HepG2 (cell line): ENCODE data around the gene MAS1L. TPM values are rescaled to one million over a fixed set of nuclear protein-coding genes. Genes with fewer than 3 reads are reported as not detected.

Experiments
- ATAC-seq: fragments of 200-7000 bp; cut with Tn5 transposase; 3 replicates; pipeline ENCODE4 v1.9.1; 2020; ENCODE audit warnings: mild to moderate bottlenecking, moderate library complexity
- BruUV-seq: library from RNA; stranded (reverse); fragments of 400-500 nt; replicated peaks from 2 replicates; lab custom pipeline; 2021; lab: Mats Ljungman, UMichigan
- CTCF ChIA-PET: fragments of 300-600 bp; formaldehyde crosslinking; extraction: SDS; loops from one replicate; lab custom pipeline; 2021; ENCODE audit warnings: low total read pairs, inconsistent platforms, low intra/inter-chr PET ratio; lab: Yijun Ruan, JAX
- POLR2A ChIA-PET: fragments of 350-600 bp; sonication (Branson Sonifier 250); formaldehyde crosslinking; loops from one replicate; lab custom pipeline; 2020; ENCODE audit warnings: antibody characterized with exemption, inconsistent platforms; lab: Yijun Ruan, JAX
- DNase-seq: peaks from one replicate; pipeline ENCODE4 v3.0.0-alpha.2; 2015; ENCODE audit warnings: low spot score
- FAIRE-seq: peaks from 3 replicates; lab custom pipeline; 2011; peaks lifted over from hg19 to GRCh38; lab: Jason Lieb, UNC
- H2AFZ ChIP-seq: one replicate; pipeline ENCODE4 v1.6.1; 2011; ENCODE audit warnings: low read length, inconsistent platforms
- H3K27ac ChIP-seq: fragments of 300-600 bp; 3 replicates; pipeline ENCODE4 v1.8.0; 2011; ENCODE audit warnings: mixed run types, mild to moderate bottlenecking, mixed read lengths, low read length, inconsistent platforms; ENCODE audit not compliant: insufficient read depth; ENCODE audit errors: extremely low read length
- H3K27me3 ChIP-seq, 2 experiments: fragments of 200-600 bp in 1 of 2; 2 replicates in 1 of 2; 3 replicates in 1 of 2; pipeline versions ENCODE4 v1.6.0 to v1.8.0; 2011; ENCODE audit warnings: low read length in 2 of 2, mild to moderate bottlenecking in 2 of 2, moderate library complexity in 2 of 2, inconsistent platforms in 1 of 2; ENCODE audit not compliant: insufficient read depth in 2 of 2, control insufficient read depth in 1 of 2
- H3K36me3 ChIP-seq, 2 experiments: fragments of 200-600 bp in 1 of 2; replicated peaks in 1 of 2; 2 replicates in 1 of 2; 3 replicates in 1 of 2; pipeline versions ENCODE4 v1.5.1 to v1.8.0; 2011; ENCODE audit warnings: low read length in 2 of 2, inconsistent platforms in 1 of 2; ENCODE audit not compliant: insufficient read depth in 2 of 2, control insufficient read depth in 1 of 2
- H3K4me1 ChIP-seq: 2 replicates; pipeline ENCODE4 v1.5.1; 2012; ENCODE audit warnings: low read length, inconsistent platforms; ENCODE audit not compliant: insufficient read depth
- H3K4me2 ChIP-seq: 2 replicates; pipeline ENCODE4 v1.6.0; 2011; ENCODE audit warnings: low read depth, low read length, inconsistent platforms
- H3K4me3 ChIP-seq, 3 experiments: fragments of 200-600 bp in 1 of 3; sonication (generic), shearing (Covaris generic) in 1 of 3; replicated peaks in 1 of 3; 2 replicates each; pipeline ENCODE4 v1.5.1; 2011 to 2016; ENCODE audit warnings: low read length in 3 of 3, inconsistent platforms in 2 of 3, low read depth in 2 of 3, mild to moderate bottlenecking in 2 of 3, control low read depth in 1 of 3, mixed read lengths in 1 of 3; ENCODE audit not compliant: insufficient read depth in 1 of 3
- H3K79me2 ChIP-seq: one replicate; pipeline ENCODE4 v1.6.1; 2011; ENCODE audit warnings: low read length, inconsistent platforms; ENCODE audit not compliant: insufficient read depth
- H3K9ac ChIP-seq: 2 replicates; pipeline ENCODE4 v1.6.0; 2011; ENCODE audit warnings: mild to moderate bottlenecking, low read depth, low read length, inconsistent platforms; ENCODE audit not compliant: insufficient read depth
- H3K9me3 ChIP-seq: 2 replicates; pipeline ENCODE4 v1.5.1; 2012; ENCODE audit warnings: mild to moderate bottlenecking, low read length
- H4K20me1 ChIP-seq: 2 replicates; pipeline ENCODE4 v1.6.0; 2011; ENCODE audit warnings: inconsistent platforms, mild to moderate bottlenecking, low read length, moderate library complexity; ENCODE audit not compliant: insufficient read depth
- LCORL ChIP-seq, 2 experiments: fragments of 450-650 bp in 1 of 2; sonication (generic) in 1 of 2; formaldehyde crosslinking in 1 of 2; IDR thresholded peaks; 2 replicates each; pipeline versions ENCODE4 v1.5.0 to v1.6.1; 2017 to 2020; ENCODE audit warnings: antibody characterized with exemption in 1 of 2, missing genetic modification reagents in 1 of 2
- NR2C2 ChIP-seq: sonication (generic); formaldehyde crosslinking; IDR thresholded peaks from 2 replicates; pipeline ENCODE4 v1.4.0; 2020; ENCODE audit warnings: missing genetic modification reagents, mild to moderate bottlenecking, moderate library complexity, borderline replicate concordance
- REPIN1 ChIP-seq: sonication (generic); formaldehyde crosslinking; IDR thresholded peaks from 2 replicates; pipeline ENCODE4 v1.8.0; 2022; ENCODE audit warnings: missing genetic modification reagents, low read depth, mild to moderate bottlenecking, borderline replicate concordance
- RXRA ChIP-seq: sonication (generic); formaldehyde crosslinking; IDR thresholded peaks from 2 replicates; pipeline ENCODE4 v1.5.1; 2020; ENCODE audit warnings: missing genetic modification reagents
- ZBTB3 ChIP-seq: sonication (generic); formaldehyde crosslinking; IDR thresholded peaks from 2 replicates; pipeline ENCODE4 v1.4.0; 2020; ENCODE audit warnings: low read depth, mild to moderate bottlenecking, moderate library complexity, missing genetic modification reagents, borderline replicate concordance
- ZNF17 ChIP-seq: sonication (generic); formaldehyde crosslinking; IDR thresholded peaks from 2 replicates; pipeline ENCODE4 v1.5.0; 2020; ENCODE audit warnings: mild to moderate bottlenecking, missing genetic modification reagents
- ZNF253 ChIP-seq: sonication (generic); formaldehyde crosslinking; IDR thresholded peaks from 2 replicates; pipeline ENCODE4 v1.8.0; 2022; ENCODE audit warnings: mild to moderate bottlenecking, missing genetic modification reagents, borderline replicate concordance
- ZNF720 ChIP-seq: sonication (generic); formaldehyde crosslinking; IDR thresholded peaks from 2 replicates; pipeline ENCODE4 v1.4.0; 2020; ENCODE audit warnings: missing genetic modification reagents
- WGBS: methylation state at CpG from one replicate; pipeline ENCODE4 v1.1.6; 2017; ENCODE audit warnings: low lambda C conversion rate; 5-methylcytosine and 5-hydroxymethylcytosine counted together
- in situ Hi-C: cut with HindIII; loops from 2 replicates; pipeline ENCODE4 v1.10.0; 2017; ENCODE audit warnings: low pct_unique_long_range_greater_than_20kb; ENCODE audit not compliant: extremely low pct_ligation_motif_present
- intact Hi-C: fragments of 100-400 bp; cut with micrococcal nuclease; formaldehyde crosslinking; loops from one replicate; pipeline ENCODE4 v1.10.0; 2022; ENCODE audit not compliant: unreplicated experiment
- polyA plus RNA-seq, 8 experiments: library from polyadenylated mRNA; depleted of rRNA in 3 of 8; stranded (reverse) in 7 of 8; unstranded in 1 of 8; fragments of >200 nt; fragmentation: Illumina TruSeq in 4 of 8; extraction: Trizol in 4 of 8; gene quantifications; 2 replicates each; pipeline versions ENCODE4 v1.2.1 to v1.2.3, GENCODE V29; 2011 to 2016; ENCODE audit warnings: low read depth in 4 of 8, missing spikeins in 1 of 8, mixed read lengths in 1 of 8; ENCODE audit not compliant: insufficient read depth in 1 of 8
- total RNA-seq, 5 experiments: library from RNA; depleted of rRNA; stranded (reverse); fragments of >200 nt; fragmentation: Illumina TruSeq; extraction: Trizol; gene quantifications; 2 replicates each; pipeline ENCODE4 v1.2.3, GENCODE V29; 2016; ENCODE audit warnings: low read depth in 1 of 5
- TF ChIP-seq, protein P1 (sequence below), 2 experiments: sonication (generic) in 1 of 2; formaldehyde crosslinking in 1 of 2; IDR thresholded peaks; 2 replicates each; pipeline versions ENCODE4 v1.6.1 to v1.9.0; 2014 to 2022; ENCODE audit warnings: antibody characterized with exemption in 1 of 2, borderline replicate concordance in 1 of 2, inconsistent platforms in 1 of 2, low read depth in 1 of 2, missing genetic modification reagents in 1 of 2
- TF ChIP-seq, protein P2 (sequence below): sonication (generic); formaldehyde crosslinking; IDR thresholded peaks from 2 replicates; pipeline ENCODE4 v1.5.0; 2020; ENCODE audit warnings: mild to moderate bottlenecking, missing genetic modification reagents, borderline replicate concordance

The MAS1L gene
- total and polyA plus RNA-seq, 2 of the 13 experiments (the other 11 are each of a cell fraction or from before 2014, with no cell fraction given), result not detected

DNA sequence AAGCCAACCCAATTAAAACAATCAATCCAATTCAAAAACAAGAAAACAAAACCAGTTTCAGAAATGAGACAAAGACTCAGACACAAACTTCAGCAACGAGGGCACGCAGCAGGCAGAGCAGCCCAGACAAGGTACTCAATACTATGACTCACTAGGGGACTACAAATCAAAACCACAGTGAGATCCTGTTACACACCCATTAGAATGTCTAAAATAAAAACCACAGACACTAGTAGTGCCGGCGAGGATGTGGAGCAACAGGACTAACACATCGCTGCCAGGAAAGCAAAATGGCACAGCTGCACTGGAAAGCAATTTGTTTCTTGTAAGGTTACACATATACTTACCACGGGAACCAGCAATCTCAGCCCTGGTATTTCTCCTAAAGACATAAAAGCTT lies 28.4 kb upstream of the MAS1L start:
- ChIA-PET POLR2A (no interaction called here), CTCF (no interaction called here)
- Histone ChIP-seq H3K27me3 (no peaks in the 10 kb centered on the region), H3K79me2 (no peaks in the 10 kb centered on the region), H3K4me3 (no peak overlapping the region), H3K9ac (no peak overlapping the region), H3K4me2 (no peak overlapping the region), H3K9me3 (no peaks in the 10 kb centered on the region), H3K4me1 (no peaks in the 10 kb centered on the region), H4K20me1 (no peaks in the 10 kb centered on the region), H3K27ac (no peak overlapping the region), H3K36me3 (no peaks in the 10 kb centered on the region), H2AFZ (no peak overlapping the region)
- BruUV-seq, result no TSS peak
- FAIRE-seq (no peak), ATAC-seq (no peak), DNase-seq (no peak)
- in situ Hi-C loops (no loop called here), intact Hi-C loops (no loop called here)
- 44% methylated on average over 6 of the region's 6 CpGs for WGBS
- TF ChIP-seq ZNF17 (CRISPR knock-in tag) (no peak), NR2C2 (CRISPR knock-in tag) (no peak), ZNF720 (no peak), LCORL (IDR thresholded peaks at IDR 0.05) (no peak), LCORL (CRISPR knock-in tag; IDR thresholded peaks at IDR 0.05) (no peak), RXRA (CRISPR knock-in tag) (no peak), ZBTB3 (CRISPR knock-in tag) (no peak), REPIN1 (CRISPR knock-in tag) (no peak), ZNF253 (CRISPR knock-in tag) (no peak)
- TF ChIP-seq, protein P1, sequence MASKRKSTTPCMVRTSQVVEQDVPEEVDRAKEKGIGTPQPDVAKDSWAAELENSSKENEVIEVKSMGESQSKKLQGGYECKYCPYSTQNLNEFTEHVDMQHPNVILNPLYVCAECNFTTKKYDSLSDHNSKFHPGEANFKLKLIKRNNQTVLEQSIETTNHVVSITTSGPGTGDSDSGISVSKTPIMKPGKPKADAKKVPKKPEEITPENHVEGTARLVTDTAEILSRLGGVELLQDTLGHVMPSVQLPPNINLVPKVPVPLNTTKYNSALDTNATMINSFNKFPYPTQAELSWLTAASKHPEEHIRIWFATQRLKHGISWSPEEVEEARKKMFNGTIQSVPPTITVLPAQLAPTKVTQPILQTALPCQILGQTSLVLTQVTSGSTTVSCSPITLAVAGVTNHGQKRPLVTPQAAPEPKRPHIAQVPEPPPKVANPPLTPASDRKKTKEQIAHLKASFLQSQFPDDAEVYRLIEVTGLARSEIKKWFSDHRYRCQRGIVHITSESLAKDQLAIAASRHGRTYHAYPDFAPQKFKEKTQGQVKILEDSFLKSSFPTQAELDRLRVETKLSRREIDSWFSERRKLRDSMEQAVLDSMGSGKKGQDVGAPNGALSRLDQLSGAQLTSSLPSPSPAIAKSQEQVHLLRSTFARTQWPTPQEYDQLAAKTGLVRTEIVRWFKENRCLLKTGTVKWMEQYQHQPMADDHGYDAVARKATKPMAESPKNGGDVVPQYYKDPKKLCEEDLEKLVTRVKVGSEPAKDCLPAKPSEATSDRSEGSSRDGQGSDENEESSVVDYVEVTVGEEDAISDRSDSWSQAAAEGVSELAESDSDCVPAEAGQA (IDR thresholded peaks at IDR 0.05; ENCODE audit: low read depth), result no peak
- TF ChIP-seq, protein P1 (CRISPR knock-in tag; IDR thresholded peaks at IDR 0.05; ENCODE audit: borderline replicate concordance), result no peak
- TF ChIP-seq, protein P2, sequence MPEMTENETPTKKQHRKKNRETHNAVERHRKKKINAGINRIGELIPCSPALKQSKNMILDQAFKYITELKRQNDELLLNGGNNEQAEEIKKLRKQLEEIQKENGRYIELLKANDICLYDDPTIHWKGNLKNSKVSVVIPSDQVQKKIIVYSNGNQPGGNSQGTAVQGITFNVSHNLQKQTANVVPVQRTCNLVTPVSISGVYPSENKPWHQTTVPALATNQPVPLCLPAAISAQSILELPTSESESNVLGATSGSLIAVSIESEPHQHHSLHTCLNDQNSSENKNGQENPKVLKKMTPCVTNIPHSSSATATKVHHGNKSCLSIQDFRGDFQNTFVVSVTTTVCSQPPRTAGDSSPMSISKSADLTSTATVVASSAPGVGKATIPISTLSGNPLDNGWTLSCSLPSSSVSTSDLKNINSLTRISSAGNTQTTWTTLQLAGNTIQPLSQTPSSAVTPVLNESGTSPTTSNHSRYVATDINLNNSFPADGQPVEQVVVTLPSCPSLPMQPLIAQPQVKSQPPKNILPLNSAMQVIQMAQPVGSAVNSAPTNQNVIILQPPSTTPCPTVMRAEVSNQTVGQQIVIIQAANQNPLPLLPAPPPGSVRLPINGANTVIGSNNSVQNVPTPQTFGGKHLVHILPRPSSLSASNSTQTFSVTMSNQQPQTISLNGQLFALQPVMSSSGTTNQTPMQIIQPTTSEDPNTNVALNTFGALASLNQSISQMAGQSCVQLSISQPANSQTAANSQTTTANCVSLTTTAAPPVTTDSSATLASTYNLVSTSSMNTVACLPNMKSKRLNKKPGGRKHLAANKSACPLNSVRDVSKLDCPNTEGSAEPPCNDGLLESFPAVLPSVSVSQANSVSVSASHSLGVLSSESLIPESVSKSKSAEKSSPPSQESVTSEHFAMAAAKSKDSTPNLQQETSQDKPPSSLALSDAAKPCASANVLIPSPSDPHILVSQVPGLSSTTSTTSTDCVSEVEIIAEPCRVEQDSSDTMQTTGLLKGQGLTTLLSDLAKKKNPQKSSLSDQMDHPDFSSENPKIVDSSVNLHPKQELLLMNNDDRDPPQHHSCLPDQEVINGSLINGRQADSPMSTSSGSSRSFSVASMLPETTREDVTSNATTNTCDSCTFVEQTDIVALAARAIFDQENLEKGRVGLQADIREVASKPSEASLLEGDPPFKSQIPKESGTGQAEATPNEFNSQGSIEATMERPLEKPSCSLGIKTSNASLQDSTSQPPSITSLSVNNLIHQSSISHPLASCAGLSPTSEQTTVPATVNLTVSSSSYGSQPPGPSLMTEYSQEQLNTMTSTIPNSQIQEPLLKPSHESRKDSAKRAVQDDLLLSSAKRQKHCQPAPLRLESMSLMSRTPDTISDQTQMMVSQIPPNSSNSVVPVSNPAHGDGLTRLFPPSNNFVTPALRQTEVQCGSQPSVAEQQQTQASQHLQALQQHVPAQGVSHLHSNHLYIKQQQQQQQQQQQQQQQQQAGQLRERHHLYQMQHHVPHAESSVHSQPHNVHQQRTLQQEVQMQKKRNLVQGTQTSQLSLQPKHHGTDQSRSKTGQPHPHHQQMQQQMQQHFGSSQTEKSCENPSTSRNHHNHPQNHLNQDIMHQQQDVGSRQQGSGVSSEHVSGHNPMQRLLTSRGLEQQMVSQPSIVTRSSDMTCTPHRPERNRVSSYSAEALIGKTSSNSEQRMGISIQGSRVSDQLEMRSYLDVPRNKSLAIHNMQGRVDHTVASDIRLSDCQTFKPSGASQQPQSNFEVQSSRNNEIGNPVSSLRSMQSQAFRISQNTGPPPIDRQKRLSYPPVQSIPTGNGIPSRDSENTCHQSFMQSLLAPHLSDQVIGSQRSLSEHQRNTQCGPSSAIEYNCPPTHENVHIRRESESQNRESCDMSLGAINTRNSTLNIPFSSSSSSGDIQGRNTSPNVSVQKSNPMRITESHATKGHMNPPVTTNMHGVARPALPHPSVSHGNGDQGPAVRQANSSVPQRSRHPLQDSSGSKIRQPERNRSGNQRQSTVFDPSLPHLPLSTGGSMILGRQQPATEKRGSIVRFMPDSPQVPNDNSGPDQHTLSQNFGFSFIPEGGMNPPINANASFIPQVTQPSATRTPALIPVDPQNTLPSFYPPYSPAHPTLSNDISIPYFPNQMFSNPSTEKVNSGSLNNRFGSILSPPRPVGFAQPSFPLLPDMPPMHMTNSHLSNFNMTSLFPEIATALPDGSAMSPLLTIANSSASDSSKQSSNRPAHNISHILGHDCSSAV, result no peak
